ENCODE measurements around the gene ZNF275. TPM values are rescaled to one million over a fixed set of nuclear protein-coding genes. Genes with fewer than 3 reads are reported as not detected.

Gene ZNF275
- polyA plus RNA-seq, 4 donors = 1.1 to 9.0 (median 2.3) TPM

DNA sequence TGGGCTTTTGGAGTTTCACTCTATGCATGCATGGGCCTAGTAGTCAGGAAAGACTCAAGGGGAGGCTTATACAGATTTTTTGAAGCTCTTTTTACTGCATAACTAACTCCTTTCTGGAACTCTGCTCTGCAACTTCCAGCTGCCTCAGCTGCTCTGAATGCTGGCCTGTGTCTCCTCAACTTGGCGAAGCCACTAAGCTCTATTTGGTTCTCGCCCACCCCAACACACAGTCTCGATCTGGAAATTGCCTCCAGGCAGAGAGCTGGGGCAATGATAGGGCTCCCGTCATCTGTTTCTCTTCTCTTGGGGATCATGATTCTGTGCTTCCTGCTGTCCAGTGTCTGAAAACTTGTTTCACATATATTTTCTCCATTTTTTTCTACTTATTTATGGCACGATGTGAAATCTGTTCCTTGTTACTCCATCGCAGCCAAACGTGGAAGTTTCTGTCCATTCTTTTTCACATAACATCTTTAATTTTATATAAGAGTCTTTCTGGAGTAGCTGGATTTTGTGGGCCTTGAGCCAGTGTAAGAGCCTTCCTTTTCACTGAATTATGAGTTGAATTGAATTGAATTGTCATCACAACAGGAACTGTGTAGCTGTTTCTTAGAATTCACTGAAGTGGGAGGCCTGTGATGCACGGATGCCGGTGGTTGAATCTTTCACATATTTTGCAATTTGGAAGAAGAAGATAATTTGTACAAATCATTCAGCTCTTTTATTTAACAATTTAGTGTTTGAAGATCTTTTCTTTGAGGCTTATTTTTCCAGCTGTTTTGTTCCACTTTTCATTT, 9.0 kb downstream of the ZNF275 start:
- 75 to 90% (median 83%) methylated on average over 9 of the region's 9 CpGs for WGBS, 3 donors
- Histone ChIP-seq H3K27me3 (ENCODE audit: control insufficient read depth in 3 of 3, insufficient read depth in 3 of 3, low read length in 3 of 3) (no peaks in the 10 kb centered on the region), H3K9me3 (ENCODE audit: control insufficient read depth in 2 of 2, insufficient read depth in 1 of 2, low read depth in 1 of 2, low read length in 1 of 2) (peaks cover 0 to 2% of the 10 kb centered on the region in 2 donors), H3K4me1 (ENCODE audit: control insufficient read depth in 3 of 3, insufficient read depth in 2 of 3, low read depth in 1 of 3, low read length in 2 of 3) (no peaks in the 10 kb centered on the region), H3K36me3 (ENCODE audit: control insufficient read depth in 3 of 3, insufficient read depth in 2 of 3, low read depth in 1 of 3, low read length in 3 of 3) (peaks cover 0 to 51% (median 0%) of the 10 kb centered on the region in 3 donors), H3K27ac (ENCODE audit: low read depth in 1 of 3, low read length in 2 of 3) (no peak overlapping the region), H3K4me3 (ENCODE audit: low read depth in 1 of 3, low read length in 3 of 3) (no peak overlapping the region)
- DNase-seq (no peak), FAIRE-seq (no peak)

DNA sequence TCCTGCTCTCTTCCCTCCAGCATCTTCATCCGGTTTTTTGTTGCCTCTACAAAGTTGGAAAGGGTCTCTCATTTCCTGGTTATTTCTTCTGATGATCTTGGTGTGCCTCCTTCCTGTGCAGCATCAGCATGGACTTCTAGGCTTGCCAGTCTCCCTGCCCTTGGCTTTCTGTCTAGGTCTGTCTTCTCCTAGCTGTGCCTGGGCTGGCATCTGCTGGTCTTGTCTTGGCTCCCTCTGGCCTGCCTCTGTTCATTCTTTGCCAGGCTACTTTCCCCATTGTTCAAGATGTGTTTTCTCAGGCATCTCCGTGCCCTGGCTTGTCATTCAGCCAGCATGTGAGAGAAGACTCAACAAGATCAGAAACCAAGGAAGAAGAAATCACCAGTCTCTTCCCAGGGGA, 9.7 kb downstream of the ZNF275 start:
- Histone ChIP-seq H3K4me1 (ENCODE audit: control insufficient read depth in 3 of 3, insufficient read depth in 2 of 3, low read depth in 1 of 3, low read length in 2 of 3) (no peaks in the 10 kb centered on the region), H3K27ac (ENCODE audit: low read depth in 1 of 3, low read length in 2 of 3) (no peak overlapping the region), H3K27me3 (ENCODE audit: control insufficient read depth in 3 of 3, insufficient read depth in 3 of 3, low read length in 3 of 3) (no peaks in the 10 kb centered on the region), H3K36me3 (ENCODE audit: control insufficient read depth in 3 of 3, insufficient read depth in 2 of 3, low read depth in 1 of 3, low read length in 3 of 3) (peaks cover 0 to 53% (median 0%) of the 10 kb centered on the region in 3 donors), H3K4me3 (ENCODE audit: low read depth in 1 of 3, low read length in 3 of 3) (no peak overlapping the region), H3K9me3 (ENCODE audit: control insufficient read depth in 2 of 2, insufficient read depth in 1 of 2, low read depth in 1 of 2, low read length in 1 of 2) (peaks cover 0 to 2% of the 10 kb centered on the region in 2 donors)
- no peak for FAIRE-seq
- 63 to 85% (median 74%) methylated on average over 2 of the region's 2 CpGs for WGBS, 3 donors
- DNase-seq = no peak

DNA sequence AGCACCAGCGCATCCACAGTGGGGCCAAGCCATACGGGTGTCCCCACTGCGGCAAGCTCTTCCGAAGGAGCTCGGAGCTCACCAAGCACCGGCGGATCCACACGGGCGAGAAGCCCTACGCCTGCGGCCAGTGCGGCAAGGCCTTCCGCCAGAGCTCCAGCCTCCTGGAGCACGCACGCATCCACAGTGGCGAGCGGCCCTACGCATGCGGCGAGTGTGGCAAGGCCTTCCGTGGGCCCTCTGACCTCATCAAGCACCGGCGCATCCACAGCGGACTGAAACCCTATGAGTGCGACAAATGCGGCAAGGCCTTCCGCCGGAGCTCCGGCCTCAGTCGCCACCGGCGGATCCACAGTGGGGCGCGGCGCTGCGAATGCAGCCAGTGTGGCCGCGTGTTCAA, 13.6 kb downstream of the ZNF275 start:
- no peaks in the 10 kb centered on the region for H3K9me3 ChIP-seq (ENCODE audit: control insufficient read depth in 2 of 2, insufficient read depth in 1 of 2, low read depth in 1 of 2, low read length in 1 of 2)
- WGBS, 3 donors = 97 to 98% (median 97%) methylated on average over 33 to 38 of the region's 38 CpGs
- DNase-seq (no peak), FAIRE-seq (no peak)
- peaks cover 0 to 59% (median 0%) of the 10 kb centered on the region in 3 donors for H3K36me3 ChIP-seq (ENCODE audit: control insufficient read depth in 3 of 3, insufficient read depth in 2 of 3, low read depth in 1 of 3, low read length in 3 of 3)
- no peak overlapping the region for H3K27ac ChIP-seq (ENCODE audit: low read depth in 1 of 3, low read length in 2 of 3)
- no peaks in the 10 kb centered on the region for H3K4me1 ChIP-seq (ENCODE audit: control insufficient read depth in 3 of 3, insufficient read depth in 2 of 3, low read depth in 1 of 3, low read length in 2 of 3)
- H3K4me3 ChIP-seq (ENCODE audit: low read depth in 1 of 3, low read length in 3 of 3) = no peak overlapping the region
- no peaks in the 10 kb centered on the region for H3K27me3 ChIP-seq (ENCODE audit: control insufficient read depth in 3 of 3, insufficient read depth in 3 of 3, low read length in 3 of 3)

DNA sequence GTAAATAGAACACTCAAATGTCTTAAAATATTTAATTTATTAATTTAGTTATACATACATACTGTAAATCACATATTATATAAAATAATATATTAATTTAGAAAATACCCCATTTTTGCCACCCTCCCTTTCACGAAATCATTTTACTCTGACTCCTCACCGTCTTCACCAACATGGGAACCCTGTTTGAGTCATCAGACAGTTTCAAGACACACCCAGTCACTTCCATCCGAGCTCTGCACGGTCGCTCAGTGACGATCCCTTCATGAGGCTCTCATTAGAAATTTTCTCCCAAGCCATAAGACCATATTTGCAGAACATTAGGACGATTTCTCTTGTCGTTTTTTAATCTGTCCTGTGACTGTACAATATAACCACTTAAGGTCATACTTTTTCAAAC, 14.5 kb downstream of the ZNF275 start:
- DNase-seq = no peak
- 81 to 87% (median 83%) methylated on average over 8 of the region's 8 CpGs for WGBS, 3 donors
- H3K9me3 ChIP-seq (ENCODE audit: control insufficient read depth in 2 of 2, insufficient read depth in 1 of 2, low read depth in 1 of 2, low read length in 1 of 2) = no peaks in the 10 kb centered on the region

DNA sequence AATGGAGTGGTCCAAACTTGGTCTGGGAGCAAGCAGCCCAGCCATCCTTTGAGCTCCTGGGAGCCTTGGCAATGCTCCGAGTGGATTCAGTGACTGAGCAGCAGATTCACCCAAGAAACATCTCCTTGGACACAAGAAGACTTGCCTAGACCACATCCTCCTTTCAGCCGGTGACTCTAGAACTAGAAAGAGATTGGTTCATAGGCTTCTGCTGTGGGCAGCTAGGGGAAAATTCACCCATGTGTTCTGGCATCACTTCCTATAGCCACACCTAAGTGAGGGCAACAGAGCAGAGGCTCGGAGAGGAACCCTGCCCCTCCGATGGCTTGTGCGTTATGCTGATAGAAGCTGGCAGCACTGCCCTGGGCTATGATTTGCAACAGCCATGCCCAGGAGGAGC, 16.0 kb downstream of the ZNF275 start:
- no peaks in the 10 kb centered on the region for H3K9me3 ChIP-seq (ENCODE audit: control insufficient read depth in 2 of 2, insufficient read depth in 1 of 2, low read depth in 1 of 2, low read length in 1 of 2)
- H3K36me3 ChIP-seq (ENCODE audit: control insufficient read depth in 3 of 3, insufficient read depth in 2 of 3, low read depth in 1 of 3, low read length in 3 of 3) = peaks cover 0 to 43% (median 0%) of the 10 kb centered on the region in 3 donors
- FAIRE-seq (no peak), DNase-seq (no peak)
- H3K4me3 ChIP-seq (ENCODE audit: low read depth in 1 of 3, low read length in 3 of 3) = no peak overlapping the region
- WGBS, 3 donors = 92 to 94% (median 93%) methylated on average over 5 of the region's 5 CpGs
- H3K27ac ChIP-seq (ENCODE audit: low read depth in 1 of 3, low read length in 2 of 3) = no peak overlapping the region
- no peaks in the 10 kb centered on the region for H3K27me3 ChIP-seq (ENCODE audit: control insufficient read depth in 3 of 3, insufficient read depth in 3 of 3, low read length in 3 of 3)
- no peaks in the 10 kb centered on the region for H3K4me1 ChIP-seq (ENCODE audit: control insufficient read depth in 3 of 3, insufficient read depth in 2 of 3, low read depth in 1 of 3, low read length in 2 of 3)

More for the DNA sequence above, 14.5 kb downstream of the ZNF275 start:
- Histone ChIP-seq H3K36me3 (ENCODE audit: control insufficient read depth in 3 of 3, insufficient read depth in 2 of 3, low read depth in 1 of 3, low read length in 3 of 3) (peaks cover 0 to 56% (median 0%) of the 10 kb centered on the region in 3 donors), H3K27me3 (ENCODE audit: control insufficient read depth in 3 of 3, insufficient read depth in 3 of 3, low read length in 3 of 3) (no peaks in the 10 kb centered on the region), H3K4me3 (ENCODE audit: low read depth in 1 of 3, low read length in 3 of 3) (no peak overlapping the region), H3K4me1 (ENCODE audit: control insufficient read depth in 3 of 3, insufficient read depth in 2 of 3, low read depth in 1 of 3, low read length in 2 of 3) (no peaks in the 10 kb centered on the region), H3K27ac (ENCODE audit: low read depth in 1 of 3, low read length in 2 of 3) (no peak overlapping the region)
- FAIRE-seq = no peak

DNA sequence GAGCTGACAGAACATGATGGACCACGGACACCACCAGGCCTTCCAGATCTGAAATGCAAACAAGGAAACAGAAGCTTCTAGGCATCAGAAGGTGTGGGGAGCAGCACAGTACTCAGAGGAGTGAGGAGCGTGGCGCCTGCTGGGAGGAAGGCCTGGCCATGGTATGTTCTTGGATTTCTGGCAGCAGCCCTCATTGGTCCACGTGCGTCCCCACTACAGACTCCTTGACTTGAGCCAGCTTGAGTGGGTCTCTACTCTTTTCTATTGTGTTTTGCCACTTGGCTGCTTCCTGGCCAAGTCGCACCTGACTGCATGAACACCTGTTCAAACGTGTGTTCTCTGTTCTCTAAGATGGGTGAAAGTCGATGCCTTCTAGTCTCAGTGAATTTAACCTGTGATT, 18.0 kb downstream of the ZNF275 start:
- Histone ChIP-seq H3K27me3 (ENCODE audit: control insufficient read depth in 3 of 3, insufficient read depth in 3 of 3, low read length in 3 of 3) (no peaks in the 10 kb centered on the region), H3K27ac (ENCODE audit: low read depth in 1 of 3, low read length in 2 of 3) (no peak overlapping the region), H3K36me3 (ENCODE audit: control insufficient read depth in 3 of 3, insufficient read depth in 2 of 3, low read depth in 1 of 3, low read length in 3 of 3) (peaks cover 0 to 25% (median 0%) of the 10 kb centered on the region in 3 donors), H3K4me3 (ENCODE audit: low read depth in 1 of 3, low read length in 3 of 3) (no peak overlapping the region), H3K9me3 (ENCODE audit: control insufficient read depth in 2 of 2, insufficient read depth in 1 of 2, low read depth in 1 of 2, low read length in 1 of 2) (peaks cover 0 to 9% of the 10 kb centered on the region in 2 donors), H3K4me1 (ENCODE audit: control insufficient read depth in 3 of 3, insufficient read depth in 2 of 3, low read depth in 1 of 3, low read length in 2 of 3) (no peaks in the 10 kb centered on the region)
- FAIRE-seq (no peak), DNase-seq (no peak)
- WGBS, 3 donors = 73 to 90% (median 81%) methylated on average over 7 to 8 of the region's 8 CpGs

DNA sequence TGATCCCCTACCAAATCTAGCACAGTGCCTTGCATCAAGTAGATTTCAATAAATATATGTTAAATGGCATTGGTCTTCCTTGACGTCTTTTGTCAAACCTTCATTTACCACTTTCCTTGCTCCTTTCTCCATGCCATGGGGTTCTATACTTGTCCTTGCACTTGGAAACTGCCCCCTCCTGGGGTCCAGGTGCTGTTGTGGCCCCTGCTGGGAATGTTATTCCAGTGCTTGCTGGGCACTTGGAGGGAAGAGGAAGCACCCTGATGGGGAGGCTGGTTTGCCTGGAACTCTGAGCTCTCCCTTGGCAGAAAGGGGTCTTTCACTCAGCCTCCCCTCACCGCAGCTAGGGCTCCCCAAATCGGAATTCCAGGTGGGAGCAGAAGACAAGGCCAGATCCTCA, 18.9 kb downstream of the ZNF275 start:
- DNase-seq = no peak
- FAIRE-seq = no peak
- 75 to 90% (median 83%) methylated on average over 3 of the region's 3 CpGs for WGBS, 3 donors
- H3K4me1 ChIP-seq (ENCODE audit: control insufficient read depth in 3 of 3, insufficient read depth in 2 of 3, low read depth in 1 of 3, low read length in 2 of 3) = no peaks in the 10 kb centered on the region
- H3K4me3 ChIP-seq (ENCODE audit: low read depth in 1 of 3, low read length in 3 of 3) = no peak overlapping the region
- H3K9me3 ChIP-seq (ENCODE audit: control insufficient read depth in 2 of 2, insufficient read depth in 1 of 2, low read depth in 1 of 2, low read length in 1 of 2) = peaks cover 0 to 9% of the 10 kb centered on the region in 2 donors
- no peak overlapping the region for H3K27ac ChIP-seq (ENCODE audit: low read depth in 1 of 3, low read length in 2 of 3)
- H3K36me3 ChIP-seq (ENCODE audit: control insufficient read depth in 3 of 3, insufficient read depth in 2 of 3, low read depth in 1 of 3, low read length in 3 of 3) = peaks cover 0 to 16% (median 0%) of the 10 kb centered on the region in 3 donors
- H3K27me3 ChIP-seq (ENCODE audit: control insufficient read depth in 3 of 3, insufficient read depth in 3 of 3, low read length in 3 of 3) = no peaks in the 10 kb centered on the region

DNA sequence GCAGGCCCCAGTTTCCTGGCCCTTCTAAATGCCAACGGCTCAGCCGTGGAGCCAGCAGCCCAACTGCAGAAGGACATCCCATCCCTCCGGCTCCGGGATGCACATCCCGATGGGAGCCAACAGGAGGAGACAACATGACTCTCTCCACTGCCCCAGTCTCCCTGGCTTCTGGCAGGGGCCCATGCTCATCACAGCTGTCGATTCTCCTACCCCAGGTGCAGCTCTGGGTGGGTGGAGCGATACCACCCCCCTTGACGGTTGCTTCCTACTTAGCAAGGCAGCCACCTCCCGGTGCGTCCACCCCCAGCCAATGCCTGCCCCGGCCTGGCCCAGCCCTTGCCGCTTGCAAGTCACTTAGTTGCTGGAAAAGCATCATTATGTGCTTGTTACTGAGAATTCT, 19.5 kb downstream of the ZNF275 start:
- H3K4me3 ChIP-seq (ENCODE audit: low read depth in 1 of 3, low read length in 3 of 3) = no peak overlapping the region
- 72 to 85% (median 76%) methylated on average over 5 to 12 of the region's 12 CpGs for WGBS, 3 donors

More for the DNA sequence above, 19.5 kb downstream of the ZNF275 start:
- H3K36me3 ChIP-seq (ENCODE audit: control insufficient read depth in 3 of 3, insufficient read depth in 2 of 3, low read depth in 1 of 3, low read length in 3 of 3) = peaks cover 0 to 12% (median 0%) of the 10 kb centered on the region in 3 donors
- no peak overlapping the region for H3K27ac ChIP-seq (ENCODE audit: low read depth in 1 of 3, low read length in 2 of 3)
- FAIRE-seq (no peak), DNase-seq (no peak)
- no peaks in the 10 kb centered on the region for H3K27me3 ChIP-seq (ENCODE audit: control insufficient read depth in 3 of 3, insufficient read depth in 3 of 3, low read length in 3 of 3)
- no peaks in the 10 kb centered on the region for H3K4me1 ChIP-seq (ENCODE audit: control insufficient read depth in 3 of 3, insufficient read depth in 2 of 3, low read depth in 1 of 3, low read length in 2 of 3)
- peaks cover 0 to 15% of the 10 kb centered on the region in 2 donors for H3K9me3 ChIP-seq (ENCODE audit: control insufficient read depth in 2 of 2, insufficient read depth in 1 of 2, low read depth in 1 of 2, low read length in 1 of 2)
